ENCODE results near the gene DDX10.

- TF ChIP-seq, protein P1, sequence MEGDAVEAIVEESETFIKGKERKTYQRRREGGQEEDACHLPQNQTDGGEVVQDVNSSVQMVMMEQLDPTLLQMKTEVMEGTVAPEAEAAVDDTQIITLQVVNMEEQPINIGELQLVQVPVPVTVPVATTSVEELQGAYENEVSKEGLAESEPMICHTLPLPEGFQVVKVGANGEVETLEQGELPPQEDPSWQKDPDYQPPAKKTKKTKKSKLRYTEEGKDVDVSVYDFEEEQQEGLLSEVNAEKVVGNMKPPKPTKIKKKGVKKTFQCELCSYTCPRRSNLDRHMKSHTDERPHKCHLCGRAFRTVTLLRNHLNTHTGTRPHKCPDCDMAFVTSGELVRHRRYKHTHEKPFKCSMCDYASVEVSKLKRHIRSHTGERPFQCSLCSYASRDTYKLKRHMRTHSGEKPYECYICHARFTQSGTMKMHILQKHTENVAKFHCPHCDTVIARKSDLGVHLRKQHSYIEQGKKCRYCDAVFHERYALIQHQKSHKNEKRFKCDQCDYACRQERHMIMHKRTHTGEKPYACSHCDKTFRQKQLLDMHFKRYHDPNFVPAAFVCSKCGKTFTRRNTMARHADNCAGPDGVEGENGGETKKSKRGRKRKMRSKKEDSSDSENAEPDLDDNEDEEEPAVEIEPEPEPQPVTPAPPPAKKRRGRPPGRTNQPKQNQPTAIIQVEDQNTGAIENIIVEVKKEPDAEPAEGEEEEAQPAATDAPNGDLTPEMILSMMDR (IDR thresholded peaks at IDR 0.05): no peak
- TF ChIP-seq POLR2A (IDR thresholded peaks at IDR 0.05): no peak
Measured at GRCh38 chr11:108803776-108804175, 138.9 kb downstream of the DDX10 start.

Data from ovary (tissue), 3 donors.